Suprapubic skin (tissue), 4 donors: ENCODE results near the gene ZNF770. TPM values are rescaled to one million over a fixed set of nuclear protein-coding genes. Genes with fewer than 3 reads are reported as not detected.
"Not testable (repeated sequence)": the region's sequence is repeated elsewhere in the genome, so short reads cannot be mapped to it uniquely, and the experiment has no call there.

Experiments used
- DNase-seq, 2 donors: peaks; one replicate each; pipeline ENCODE4 v3.0.0-alpha.2; 2019; ENCODE audit warnings: low spot score in 2 of 2
- H3K27ac ChIP-seq: fragments of 200-600 bp; sonication (generic); one replicate; pipeline ENCODE4 v1.5.1; 2019
- H3K27me3 ChIP-seq: fragments of 200-600 bp; sonication (generic); one replicate; pipeline ENCODE4 v1.5.1; 2019
- H3K36me3 ChIP-seq: fragments of 200-600 bp; sonication (generic); one replicate; pipeline ENCODE4 v1.5.1; 2019
- H3K4me1 ChIP-seq: fragments of 200-600 bp; sonication (generic); one replicate; pipeline ENCODE4 v1.5.1; 2019
- H3K4me3 ChIP-seq: fragments of 200-600 bp; sonication (generic); one replicate; pipeline ENCODE4 v1.5.1; 2019; ENCODE audit warnings: mild to moderate bottlenecking
- H3K9me3 ChIP-seq: fragments of 200-600 bp; sonication (generic); one replicate; pipeline ENCODE4 v1.5.1; 2019
- CTCF ChIP-seq, 2 donors: fragments of 200-600 bp in 1 of 2; fragments of 450-650 bp in 1 of 2; sonication (generic) in 1 of 2; IDR thresholded peaks; one replicate each; pipeline ENCODE4 v1.5.1; 2016 to 2019; ENCODE audit warnings: antibody characterized with exemption in 2 of 2, mild to moderate bottlenecking in 1 of 2, moderate library complexity in 1 of 2
- EP300 ChIP-seq: sonication (generic); formaldehyde crosslinking; IDR thresholded peaks from one replicate; pipeline ENCODE4 v1.6.1; 2017; ENCODE audit warnings: antibody characterized with exemption
- POLR2A ChIP-seq, 2 donors: fragments of 450-650 bp; IDR thresholded peaks; one replicate each; pipeline ENCODE4 v1.6.1; 2017; ENCODE audit warnings: antibody characterized with exemption in 2 of 2, mild to moderate bottlenecking in 2 of 2, moderate library complexity in 2 of 2
- POLR2AphosphoS5 ChIP-seq, 3 donors: sonication (generic); formaldehyde crosslinking; IDR thresholded peaks; one replicate each; pipeline ENCODE4 v1.6.1; 2017; ENCODE audit warnings: antibody characterized with exemption in 3 of 3
- WGBS: methylation state at CpG from one replicate; pipeline ENCODE4 v1.1.5; 2018; 5-methylcytosine and 5-hydroxymethylcytosine counted together
- total RNA-seq, 4 donors: library from RNA; depleted of rRNA; stranded (reverse); fragments of >200 nt; gene quantifications; one replicate each; pipeline ENCODE4 v1.1.0, GENCODE V29; 2016

ZNF770 gene
- total RNA-seq, 4 donors from 2014 or later = 42.4 to 71.1 (median 46.2) TPM

DNA sequence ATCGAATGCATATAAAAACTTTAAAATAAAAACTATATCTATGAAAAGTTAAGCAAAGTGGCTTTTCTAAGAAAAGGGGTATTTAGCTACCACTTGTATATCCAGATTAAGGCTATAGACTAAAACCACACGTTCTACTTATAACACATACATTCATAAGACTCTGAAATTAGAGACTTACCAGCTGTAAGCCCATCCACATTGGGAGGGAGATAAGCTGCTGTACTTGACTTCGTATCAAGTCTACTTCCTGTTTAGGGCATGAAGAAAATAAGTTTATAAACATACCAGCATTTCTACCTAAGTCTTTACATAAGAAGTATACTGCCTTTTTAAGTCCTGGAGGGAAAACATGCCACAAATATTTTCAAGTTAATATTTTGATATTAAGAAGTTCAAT lies 46.3 kb downstream of the ZNF770 start:
- no peak for DNase-seq
- Histone ChIP-seq H3K4me3 (no peak overlapping the region), H3K36me3 (peaks cover 69% of the 10 kb centered on the region), H3K27ac (no peak overlapping the region), H3K9me3 (no peaks in the 10 kb centered on the region), H3K4me1 (no peaks in the 10 kb centered on the region), H3K27me3 (no peaks in the 10 kb centered on the region)
- no peak for TF ChIP-seq CTCF (IDR thresholded peaks at IDR 0.05)
- no peak for TF ChIP-seq EP300
- TF ChIP-seq POLR2A (IDR thresholded peaks at IDR 0.05) = no peak
- TF ChIP-seq POLR2AphosphoS5 (IDR thresholded peaks at IDR 0.05) = no peak
- 78% methylated on average over 3 of the region's 3 CpGs for WGBS

DNA sequence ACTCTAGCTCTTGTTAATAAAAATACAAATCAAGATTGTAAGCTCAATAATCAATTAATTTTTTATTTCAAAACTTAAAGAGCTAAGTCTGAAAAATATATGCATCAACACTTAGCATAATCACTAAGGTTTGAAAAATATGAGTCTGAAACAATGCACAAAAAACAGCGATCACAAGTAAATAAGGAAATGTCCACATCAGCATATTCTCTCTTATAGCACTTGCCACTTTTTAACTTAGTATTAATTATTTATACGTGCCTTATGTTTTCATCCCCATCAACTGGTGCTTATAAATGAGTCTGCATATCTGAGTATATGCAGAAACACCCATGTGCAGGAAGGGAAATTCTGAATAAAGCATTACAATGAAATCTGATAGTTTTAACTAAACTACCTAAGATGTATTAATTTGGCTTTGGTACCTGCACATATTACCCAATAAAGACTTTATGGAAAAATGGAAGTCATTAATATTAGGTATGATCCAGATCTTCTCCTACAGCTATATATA lies 46.8 kb downstream of the ZNF770 start:
- Histone ChIP-seq H3K4me3 (no peak overlapping the region), H3K9me3 (no peaks in the 10 kb centered on the region), H3K4me1 (no peaks in the 10 kb centered on the region), H3K27ac (no peak overlapping the region), H3K36me3 (peaks cover 70% of the 10 kb centered on the region), H3K27me3 (no peaks in the 10 kb centered on the region)
- DNase-seq = no peak
- 95% methylated on average over 2 of the region's 2 CpGs for WGBS
- TF ChIP-seq CTCF (IDR thresholded peaks at IDR 0.05) = no peak
- TF ChIP-seq EP300 = no peak
- TF ChIP-seq POLR2A (IDR thresholded peaks at IDR 0.05) = no peak
- TF ChIP-seq POLR2AphosphoS5 (IDR thresholded peaks at IDR 0.05) = no peak

- Histone ChIP-seq H3K27ac (no peak overlapping the region), H3K36me3 (peaks cover 90% of the 10 kb centered on the region), H3K9me3 (no peaks in the 10 kb centered on the region), H3K27me3 (no peaks in the 10 kb centered on the region), H3K4me3 (no peak overlapping the region), H3K4me1 (no peaks in the 10 kb centered on the region)
- TF ChIP-seq POLR2AphosphoS5 (IDR thresholded peaks at IDR 0.05) (no peak), EP300 (no peak), CTCF (IDR thresholded peaks at IDR 0.05) (no peak), POLR2A (IDR thresholded peaks at IDR 0.05) (no peak)
- DNase-seq = no peak
- 93% methylated on average over 3 of the region's 3 CpGs for WGBS
Measured at GRCh38 chr15:34933432-34933975, 54.6 kb downstream of the ZNF770 start.

DNA sequence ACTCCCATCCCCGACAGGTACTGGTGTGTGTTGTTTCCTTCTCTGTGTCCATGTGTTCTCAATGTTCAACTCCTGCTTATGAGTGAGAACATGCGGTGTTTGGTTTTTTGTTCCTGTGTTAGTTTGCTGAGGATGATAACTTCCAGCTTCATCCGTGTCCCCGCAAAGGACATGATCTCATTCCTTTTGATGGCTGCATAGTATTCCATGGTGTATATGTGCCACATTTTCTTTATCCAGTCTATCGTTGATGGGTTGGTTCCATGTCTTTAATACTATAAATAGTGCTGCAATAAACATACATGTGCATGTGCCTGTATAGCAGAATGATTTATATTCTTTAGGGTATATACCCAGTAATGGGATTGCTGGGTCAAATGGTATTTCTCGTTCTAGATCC lies 59.7 kb downstream of the ZNF770 start:
- 96% methylated on average over 6 of the region's 6 CpGs for WGBS
- not testable (repeated sequence) for H3K4me1 ChIP-seq, DNase-seq, H3K4me3 ChIP-seq, H3K9me3 ChIP-seq, H3K27me3 ChIP-seq, H3K27ac ChIP-seq
- H3K36me3 ChIP-seq = peaks cover 66% of the 10 kb centered on the region

Other genes starting within 250 kb of the ZNF770 start
- under 1 TPM in 1 of 4 donors, not detected in 3; 0.24 TPM for gene GJD2, start 233.3 kb downstream of the ZNF770 start, total RNA-seq
- 1 to 10 TPM in 2 of 4 donors, under 1 TPM in 2; 0.51 to 1.4 (median 0.85) TPM for gene ACTC1, start 192.7 kb downstream of the ZNF770 start, total RNA-seq
- 10 to 100 TPM; 21.8 to 41.1 (median 25.7) TPM for gene AQR, start 18.5 kb downstream of the ZNF770 start, total RNA-seq
- gene NANOGP8, start 97.0 kb upstream of the ZNF770 start, total RNA-seq = 1 to 10 TPM in 2 of 4 donors, under 1 TPM in 1, not detected in 1; 0.79 to 5.9 (median 2.1) TPM